GM06990 (cell line): Measurements from ENCODE around the gene IGIP.

Experiments used
- DNase-seq: peaks from one replicate; pipeline ENCODE4 v3.0.0-alpha.2; 2011; ENCODE audit not compliant: insufficient read length; ENCODE audit errors: extremely low read depth
- H3K27me3 ChIP-seq: replicated peaks from 2 replicates; pipeline ENCODE4 v1.6.0; 2011; ENCODE audit warnings: low read length; ENCODE audit not compliant: control insufficient read depth, insufficient read depth
- H3K36me3 ChIP-seq: 2 replicates; pipeline ENCODE4 v1.5.1; 2011; ENCODE audit warnings: low read length; ENCODE audit not compliant: control insufficient read depth, insufficient read depth
- H3K4me3 ChIP-seq: replicated peaks from 2 replicates; pipeline ENCODE4 v1.5.1; 2011; ENCODE audit warnings: low read depth, mild to moderate bottlenecking, control low read depth, low read length
- TF ChIP-seq, protein P1 (sequence below): IDR thresholded peaks from 2 replicates; pipeline ENCODE4 v1.5.1; 2011; ENCODE audit warnings: low read length, control low read depth, mild to moderate bottlenecking, inconsistent platforms; ENCODE audit not compliant: insufficient read depth, poor library complexity, severe bottlenecking

Gene IGIP

DNA sequence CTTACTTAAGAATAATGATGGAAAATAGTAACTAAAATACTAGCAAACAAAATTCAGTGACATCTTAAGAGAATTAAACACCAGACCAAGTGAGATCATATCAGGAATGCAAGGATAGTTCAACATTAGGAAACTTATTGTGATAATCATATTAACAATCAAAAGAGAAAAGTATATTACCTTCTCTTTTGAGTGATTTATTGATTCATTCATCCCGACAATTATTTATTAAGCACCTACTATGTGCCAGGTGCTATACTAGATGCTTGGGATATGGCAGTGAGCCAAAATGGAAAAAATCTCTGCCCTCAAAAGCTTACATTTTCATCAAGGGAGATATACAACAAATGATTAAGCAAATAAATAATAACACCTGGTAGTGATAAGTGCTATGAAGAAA, 35.5 kb upstream of the IGIP start:
- Histone ChIP-seq H3K36me3 (no peaks in the 10 kb centered on the region), H3K4me3 (no peak overlapping the region), H3K27me3 (no peaks in the 10 kb centered on the region; the same call in 1 of the 2 replicates)
- TF ChIP-seq, protein P1, sequence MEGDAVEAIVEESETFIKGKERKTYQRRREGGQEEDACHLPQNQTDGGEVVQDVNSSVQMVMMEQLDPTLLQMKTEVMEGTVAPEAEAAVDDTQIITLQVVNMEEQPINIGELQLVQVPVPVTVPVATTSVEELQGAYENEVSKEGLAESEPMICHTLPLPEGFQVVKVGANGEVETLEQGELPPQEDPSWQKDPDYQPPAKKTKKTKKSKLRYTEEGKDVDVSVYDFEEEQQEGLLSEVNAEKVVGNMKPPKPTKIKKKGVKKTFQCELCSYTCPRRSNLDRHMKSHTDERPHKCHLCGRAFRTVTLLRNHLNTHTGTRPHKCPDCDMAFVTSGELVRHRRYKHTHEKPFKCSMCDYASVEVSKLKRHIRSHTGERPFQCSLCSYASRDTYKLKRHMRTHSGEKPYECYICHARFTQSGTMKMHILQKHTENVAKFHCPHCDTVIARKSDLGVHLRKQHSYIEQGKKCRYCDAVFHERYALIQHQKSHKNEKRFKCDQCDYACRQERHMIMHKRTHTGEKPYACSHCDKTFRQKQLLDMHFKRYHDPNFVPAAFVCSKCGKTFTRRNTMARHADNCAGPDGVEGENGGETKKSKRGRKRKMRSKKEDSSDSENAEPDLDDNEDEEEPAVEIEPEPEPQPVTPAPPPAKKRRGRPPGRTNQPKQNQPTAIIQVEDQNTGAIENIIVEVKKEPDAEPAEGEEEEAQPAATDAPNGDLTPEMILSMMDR: no peak
- no peak for DNase-seq

DNA sequence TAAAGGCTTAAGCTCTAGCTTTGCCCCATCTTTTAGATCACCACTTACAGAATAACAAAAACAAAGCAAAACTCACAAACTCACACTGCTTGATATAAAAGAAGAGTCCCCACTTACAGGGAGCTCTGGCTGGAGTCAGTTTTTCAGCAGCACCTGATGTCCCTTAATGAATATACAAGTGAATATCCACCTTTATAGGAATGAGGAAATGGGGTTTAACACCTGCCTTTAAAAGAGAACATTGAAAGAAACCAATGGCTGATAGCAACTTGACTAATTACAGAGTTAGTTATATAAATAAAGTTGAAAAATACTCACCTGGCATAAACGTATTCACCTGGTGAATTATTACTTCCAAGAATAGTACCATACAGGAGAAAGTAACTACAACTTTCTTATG, 32.6 kb upstream of the IGIP start:
- no peak for DNase-seq
- TF ChIP-seq, protein P1: no peak
- no peaks in the 10 kb centered on the region for H3K36me3 ChIP-seq
- H3K4me3 ChIP-seq: no peak overlapping the region
- no peaks in the 10 kb centered on the region; the same call in 1 of the 2 replicates for H3K27me3 ChIP-seq

DNA sequence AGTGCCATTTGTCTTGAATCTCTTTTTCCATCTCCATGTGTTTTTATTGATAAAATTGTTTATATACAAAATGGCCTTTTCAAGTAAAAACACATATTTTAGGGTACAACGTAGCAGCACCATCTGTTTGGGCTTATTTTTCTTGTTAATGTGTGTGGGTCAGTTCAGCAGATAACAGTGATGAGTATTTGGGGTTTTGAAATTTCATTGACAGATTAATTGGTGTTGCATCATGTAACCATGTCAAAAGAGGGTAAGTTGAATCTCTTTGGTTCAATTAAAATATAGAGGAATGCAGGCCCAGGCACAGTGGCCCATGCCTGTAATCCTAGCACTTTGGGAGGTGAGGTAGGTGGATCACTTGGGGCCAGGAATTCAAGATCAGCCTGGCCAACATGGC, 31.9 kb upstream of the IGIP start:
- Histone ChIP-seq H3K36me3 (no peaks in the 10 kb centered on the region), H3K4me3 (no peak overlapping the region), H3K27me3 (no peaks in the 10 kb centered on the region; the same call in 1 of the 2 replicates)
- TF ChIP-seq, protein P1: no peak
- DNase-seq: no peak

DNA sequence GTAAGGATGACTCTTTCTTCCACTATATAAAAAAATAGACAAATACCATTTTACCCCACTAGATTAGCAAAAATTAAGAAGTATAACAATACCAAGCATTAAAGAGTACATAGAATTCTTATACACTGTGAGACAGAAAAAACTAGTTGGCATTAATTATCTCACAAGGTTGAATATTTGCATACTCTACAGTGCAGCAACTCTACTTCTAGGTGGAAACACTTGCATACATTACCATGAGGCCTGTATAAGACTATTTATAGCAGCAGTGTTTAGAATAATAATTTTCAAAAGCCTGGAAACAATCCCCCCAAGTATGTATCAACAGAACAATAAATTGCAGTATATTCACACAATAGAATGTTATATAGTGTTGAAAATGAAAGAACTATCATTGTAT, 30.8 kb upstream of the IGIP start:
- H3K27me3 ChIP-seq: no peaks in the 10 kb centered on the region; the same call in 1 of the 2 replicates
- DNase-seq: no peak
- no peaks in the 10 kb centered on the region for H3K36me3 ChIP-seq
- TF ChIP-seq, protein P1: no peak
- no peak overlapping the region for H3K4me3 ChIP-seq

GRCh38 chr5:140101179-140101578, 24.6 kb upstream of the IGIP start:
- H3K36me3 ChIP-seq: no peaks in the 10 kb centered on the region
- TF ChIP-seq, protein P1: no peak
- H3K27me3 ChIP-seq: no peaks in the 10 kb centered on the region
- no peak for DNase-seq
- no peak overlapping the region for H3K4me3 ChIP-seq

GRCh38 chr5:140103154-140103553, 22.6 kb upstream of the IGIP start:
- no peak for DNase-seq
- Histone ChIP-seq H3K27me3 (no peaks in the 10 kb centered on the region), H3K4me3 (no peak overlapping the region), H3K36me3 (no peaks in the 10 kb centered on the region)
- TF ChIP-seq, protein P1: no peak
